Esophagus mucosa (tissue), 1 donor: ENCODE measurements around the gene CBX1. TPM values are rescaled to one million over a fixed set of nuclear protein-coding genes. Genes with fewer than 3 reads are reported as not detected.
"Not testable (repeated sequence)": the region's sequence is repeated elsewhere in the genome, so short reads cannot be mapped to it uniquely, and the experiment has no call there.

ENCODE experiments used
- ATAC-seq: fragments of 200-7000 bp; cut with Tn5 transposase; one replicate; pipeline ENCODE4 v1.9.1; 2020
- total RNA-seq: library from RNA; stranded (reverse); gene quantifications from one replicate; pipeline ENCODE4 v1.2.4, GENCODE V29; 2023
- donor health status: DM: yes; HTN: yes; CAD: no.

The CBX1 gene
- total RNA-seq, 1 donor from 2014 or later: 29.2 TPM

DNA sequence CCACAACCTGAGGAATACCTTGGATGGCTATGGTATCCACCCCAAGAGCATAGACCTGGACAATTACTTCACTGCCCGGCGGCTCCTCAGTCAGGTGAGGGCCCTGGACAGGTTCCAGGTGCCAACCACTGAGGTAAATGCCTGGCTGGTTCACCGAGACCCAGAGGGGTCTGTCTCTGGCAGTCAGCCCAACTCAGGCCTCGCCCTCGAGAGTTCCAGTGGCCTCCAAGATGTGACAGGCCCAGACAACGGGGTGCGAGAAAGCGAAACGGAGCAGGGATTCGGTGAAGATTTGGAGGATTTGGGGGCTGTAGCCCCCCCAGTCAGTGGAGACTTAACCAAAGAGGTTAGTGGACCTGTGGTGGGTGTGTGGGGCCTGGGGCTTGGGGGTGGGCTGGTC lies 50.0 kb downstream of the CBX1 start:
- no peak for ATAC-seq

DNA sequence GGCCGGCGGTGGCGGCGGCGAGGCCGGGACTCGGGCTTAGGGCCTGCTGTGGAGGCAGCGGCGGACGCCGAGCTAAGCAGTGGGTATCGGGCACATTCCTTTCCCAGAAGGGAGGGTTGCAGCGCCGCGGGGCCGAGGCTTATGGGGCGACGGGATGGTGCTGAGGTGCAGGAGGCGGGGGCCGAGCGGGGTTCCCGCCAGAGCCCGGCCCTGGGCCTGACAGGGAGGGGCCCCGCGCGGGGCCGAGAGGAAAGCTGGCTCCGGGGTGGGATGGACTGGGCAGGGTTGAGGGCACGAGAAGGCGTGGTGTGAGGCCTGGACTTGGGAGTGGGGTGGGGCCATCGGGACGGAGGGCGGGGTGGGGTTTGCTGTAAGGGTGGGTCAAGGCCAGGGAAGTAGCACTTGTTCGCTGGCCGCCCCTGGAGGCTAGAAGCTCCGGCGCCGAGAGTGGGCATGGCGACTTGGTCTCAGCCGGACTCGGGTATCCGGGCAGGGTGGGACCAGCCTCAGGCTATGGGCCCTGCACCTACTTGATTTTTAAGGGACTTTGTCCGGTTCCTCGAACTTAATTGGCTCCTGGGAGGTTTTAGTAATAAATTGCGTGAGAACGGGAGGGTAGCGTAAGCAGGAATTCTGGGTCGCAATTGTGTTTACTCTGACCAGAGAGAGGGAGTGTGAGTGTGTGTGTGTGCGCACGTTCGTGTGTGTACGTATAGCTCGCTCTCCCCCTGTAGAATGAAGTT lies 52.7 kb downstream of the CBX1 start:
- ATAC-seq: peak; percentile 70

DNA sequence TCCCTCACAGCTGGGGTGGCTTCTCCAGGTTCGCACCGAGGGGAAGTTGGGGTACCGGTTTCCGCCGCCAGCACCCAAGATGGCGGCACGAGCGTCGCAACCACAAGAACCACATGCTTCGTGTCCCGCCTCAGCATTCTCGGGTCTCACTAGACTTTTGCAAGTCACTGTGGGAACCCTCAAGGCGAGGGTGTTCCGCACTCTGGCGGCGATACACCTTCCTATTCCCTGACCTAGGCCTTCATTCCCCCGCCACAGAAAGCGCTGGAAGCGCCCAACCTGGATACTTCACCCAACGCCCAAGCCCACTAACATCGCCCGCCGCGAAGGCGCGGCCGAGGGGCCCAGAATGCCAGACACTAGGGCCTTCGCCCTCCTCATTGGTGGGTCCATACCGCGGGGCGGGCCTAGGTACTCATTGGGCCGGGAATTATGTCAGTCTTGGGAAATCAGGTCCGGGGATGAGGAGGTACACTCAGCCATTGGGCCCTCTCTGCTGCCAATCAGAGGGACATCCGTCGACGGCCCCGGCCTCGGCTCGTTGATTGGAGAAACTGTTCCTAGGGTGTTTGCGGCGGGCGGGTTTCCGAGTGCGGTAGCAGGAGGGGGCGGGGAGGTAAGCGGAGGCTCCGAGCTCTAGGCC lies 53.4 kb downstream of the CBX1 start, which contains the start of gene NFE2L1:
Gene NFE2L1, plus strand, starts transcription at position 619 of the 643 bp plus-strand sequence. CDS start 2,760 bp downstream, outside the sequence.
- peak; percentile 94 for ATAC-seq

DNA sequence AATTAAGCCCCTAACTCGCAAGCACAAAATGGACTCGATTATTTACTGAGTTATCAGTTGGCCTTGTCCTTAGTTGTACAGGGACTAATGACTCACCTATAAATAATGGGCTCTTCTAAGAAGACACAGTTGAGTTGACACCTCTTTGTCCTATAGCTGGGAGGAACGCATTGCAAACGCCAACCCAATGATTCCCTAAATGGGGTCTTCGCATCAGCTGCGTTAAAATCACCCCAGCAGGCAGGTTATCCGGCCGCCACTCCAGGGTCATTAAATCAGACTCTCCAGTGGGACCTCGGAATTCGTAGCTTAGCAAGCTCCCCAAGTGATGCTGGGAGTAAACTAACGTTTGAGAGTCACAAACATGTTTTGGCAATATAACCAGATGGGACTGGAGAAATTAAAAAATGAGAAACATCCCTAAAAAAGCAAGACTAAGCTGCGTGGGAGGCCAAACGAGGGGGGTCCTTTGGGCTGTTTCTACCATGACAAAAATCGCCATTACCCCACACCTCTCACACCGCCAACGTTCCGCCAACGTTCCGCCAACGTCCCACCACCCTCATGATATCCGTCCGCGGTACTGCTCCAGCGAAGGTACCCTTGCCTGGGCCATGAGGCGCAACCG lies 54.1 kb downstream of the CBX1 start:
- ATAC-seq: no peak

DNA sequence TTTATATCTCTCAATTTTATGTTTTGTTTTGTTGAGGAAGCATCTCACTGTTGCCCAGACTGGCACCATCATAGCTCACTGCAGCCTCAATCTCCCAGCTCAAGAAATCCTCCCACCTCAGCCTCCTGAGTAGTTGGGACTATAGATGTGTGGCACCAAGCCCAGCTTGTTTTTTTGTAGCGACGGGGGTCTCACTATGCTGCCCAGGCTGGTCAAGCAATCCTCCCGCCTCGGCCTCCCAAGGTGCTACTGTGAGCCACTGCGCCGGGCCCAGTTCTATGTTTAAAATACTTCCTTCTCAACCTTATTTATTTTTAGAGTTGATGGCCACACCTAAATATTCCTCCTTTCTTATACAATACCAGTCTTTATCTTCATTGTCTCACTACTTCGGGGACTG lies 55.0 kb downstream of the CBX1 start:
- no peak for ATAC-seq

DNA sequence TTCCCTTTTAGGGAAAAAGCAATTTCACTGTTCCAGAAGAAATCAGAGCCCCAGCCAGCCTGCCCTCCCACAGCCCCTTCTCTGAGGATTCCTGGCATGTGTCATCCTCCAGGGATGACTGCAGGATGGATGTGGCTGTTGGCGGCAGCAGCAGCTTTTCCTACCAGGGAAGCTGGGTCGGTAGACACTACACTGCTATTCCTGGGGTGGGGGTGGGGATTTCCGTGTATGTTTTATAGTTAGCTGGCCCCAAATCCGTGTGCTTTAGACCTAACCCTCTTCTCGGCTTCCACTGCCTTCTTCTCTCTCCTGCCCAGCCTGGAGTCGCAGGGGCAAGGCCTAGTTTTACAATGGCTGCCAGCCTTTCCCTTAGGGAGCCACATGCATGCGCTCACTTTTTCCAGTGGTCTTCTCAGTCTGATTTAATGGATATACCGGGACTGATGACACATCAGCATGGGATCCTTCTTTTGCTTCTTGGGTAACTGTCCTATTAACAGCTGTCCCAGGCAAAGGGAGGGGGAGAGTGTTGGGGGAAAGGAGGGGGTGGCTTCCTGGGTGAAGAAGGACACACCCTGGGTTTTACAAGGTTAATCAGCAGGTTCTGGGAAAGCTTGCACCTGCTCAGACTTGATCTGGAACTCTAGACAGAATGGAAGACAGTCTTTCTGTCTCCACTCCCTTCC lies 55.8 kb downstream of the CBX1 start:
- peak; percentile 46 for ATAC-seq

DNA sequence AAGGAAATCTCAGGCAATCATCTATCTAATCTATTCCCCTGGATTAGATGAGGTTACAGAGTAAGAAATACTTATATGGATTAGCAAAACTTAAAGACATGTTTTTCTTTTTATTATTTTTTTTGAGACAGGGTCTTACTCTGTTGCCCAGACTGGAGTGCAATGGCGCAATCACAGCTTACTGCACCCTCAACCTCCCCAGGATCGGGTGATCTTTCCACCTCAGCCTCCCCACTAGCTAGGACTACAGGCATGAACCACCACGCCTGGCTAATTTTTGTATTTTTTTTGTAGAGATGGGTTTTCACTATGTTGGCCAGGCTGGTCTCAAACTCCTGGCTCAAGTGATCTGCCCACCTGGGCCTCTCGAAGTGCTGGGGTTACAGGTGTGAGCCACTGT lies 56.4 kb downstream of the CBX1 start:
- ATAC-seq: no peak

DNA sequence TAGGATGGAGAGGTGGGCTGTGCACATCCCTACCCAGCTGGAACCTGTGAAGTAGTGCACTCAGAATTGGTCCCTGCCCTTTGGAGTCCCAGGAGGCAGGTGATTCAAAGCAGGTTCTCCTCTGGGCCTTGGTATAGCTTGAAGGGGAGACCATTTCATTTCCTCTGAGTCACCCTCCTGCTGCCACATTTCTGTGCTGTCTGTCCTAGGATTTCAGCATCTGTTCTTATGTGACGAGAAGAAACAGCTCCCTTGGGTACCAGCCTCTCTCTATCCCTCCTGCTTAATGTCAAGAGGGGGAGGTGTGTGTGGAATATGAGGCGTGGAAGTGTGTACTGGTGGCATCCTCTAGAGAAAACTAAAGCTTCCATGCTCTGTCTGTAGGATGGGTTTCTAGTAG lies 58.1 kb downstream of the CBX1 start:
- ATAC-seq: no peak

DNA sequence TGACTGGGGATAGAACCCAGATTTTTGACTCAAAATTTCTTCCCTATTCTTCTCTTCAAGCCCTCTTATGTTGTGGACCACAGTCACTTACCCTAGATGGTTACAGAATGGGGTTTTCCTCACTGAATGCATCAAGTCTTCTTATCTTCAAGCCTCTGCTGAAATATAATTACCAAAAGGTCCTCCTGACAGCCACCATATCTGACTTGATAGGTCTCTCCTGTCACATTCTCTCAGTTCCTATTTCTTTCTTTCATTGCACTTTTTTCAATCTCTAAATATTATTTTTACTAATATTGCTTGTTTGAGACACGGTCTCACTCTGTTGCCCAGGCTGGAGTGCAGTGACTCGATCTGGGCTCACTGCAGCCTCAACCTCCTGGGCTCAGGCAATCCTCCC lies 62.6 kb downstream of the CBX1 start:
- no peak for ATAC-seq

DNA sequence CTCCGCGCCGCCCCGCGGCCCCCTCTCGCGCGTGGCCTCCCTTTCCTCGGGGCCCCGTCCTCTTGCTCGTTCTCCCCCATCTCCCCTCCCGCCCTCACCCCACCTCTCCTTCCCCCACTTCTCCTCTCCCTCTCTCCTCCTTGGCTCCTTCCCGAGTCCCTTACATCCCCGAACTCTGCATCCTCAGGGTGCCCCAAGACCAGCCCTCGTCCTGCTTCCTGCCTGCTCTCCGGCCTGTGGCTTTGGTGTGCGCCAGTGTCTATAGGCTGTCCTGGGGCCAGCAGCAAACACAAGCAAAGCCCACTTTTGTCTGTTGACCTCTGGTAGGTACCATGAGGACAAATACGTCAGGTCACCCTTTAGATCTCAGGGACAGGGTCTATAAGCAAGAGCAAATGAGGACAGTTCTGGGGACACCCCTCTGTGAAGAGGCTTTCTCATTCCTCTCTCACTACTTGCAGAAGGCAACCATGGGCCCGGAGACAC lies 63.4 kb downstream of the CBX1 start:
- ATAC-seq: no peak

DNA sequence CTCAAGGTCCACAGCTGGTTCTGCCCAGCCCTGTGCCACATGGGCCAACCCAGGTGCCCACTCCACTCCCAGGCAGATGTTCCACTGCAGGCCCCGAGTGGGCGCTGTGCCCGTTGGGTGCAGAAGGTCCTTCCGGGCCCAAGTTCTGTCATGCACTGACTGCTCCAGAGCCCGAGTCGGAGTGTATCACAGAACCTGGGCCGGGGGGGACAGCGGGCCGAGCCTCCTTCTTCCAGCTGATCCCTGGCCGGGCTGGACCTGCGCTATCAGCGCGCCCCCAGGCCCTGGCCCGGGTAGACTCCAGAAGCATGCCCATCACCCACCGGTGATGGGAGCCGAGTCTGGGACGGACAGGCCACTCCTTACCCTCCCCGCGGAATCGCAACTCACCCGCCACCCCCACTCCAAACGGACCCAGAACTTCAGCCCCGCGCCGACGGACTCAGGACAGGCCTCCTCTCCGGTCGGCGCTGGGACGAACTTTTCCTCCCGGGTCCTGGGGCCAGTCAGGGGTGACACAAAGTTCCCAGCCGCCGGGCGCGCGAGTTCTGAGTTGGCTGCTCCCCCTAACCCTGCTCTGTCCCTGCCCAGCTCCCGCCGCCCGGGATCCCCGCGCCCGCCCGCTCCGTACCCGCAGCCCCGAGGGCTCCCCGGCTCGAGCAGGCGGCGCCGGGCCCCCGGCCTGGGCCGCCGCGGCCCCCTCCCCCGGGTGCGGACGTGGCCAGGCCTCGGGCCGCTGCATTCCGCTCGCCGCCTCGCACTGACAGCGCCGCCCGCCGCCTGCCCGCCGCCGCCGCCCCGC lies 64.0 kb downstream of the CBX1 start, which contains the start of gene COPZ2:
Gene COPZ2, minus strand, starts transcription at position 762 of the 802 bp plus-strand sequence. Its CDS starts 20 bp downstream, at position 742.
- ATAC-seq: peak; percentile 83

DNA sequence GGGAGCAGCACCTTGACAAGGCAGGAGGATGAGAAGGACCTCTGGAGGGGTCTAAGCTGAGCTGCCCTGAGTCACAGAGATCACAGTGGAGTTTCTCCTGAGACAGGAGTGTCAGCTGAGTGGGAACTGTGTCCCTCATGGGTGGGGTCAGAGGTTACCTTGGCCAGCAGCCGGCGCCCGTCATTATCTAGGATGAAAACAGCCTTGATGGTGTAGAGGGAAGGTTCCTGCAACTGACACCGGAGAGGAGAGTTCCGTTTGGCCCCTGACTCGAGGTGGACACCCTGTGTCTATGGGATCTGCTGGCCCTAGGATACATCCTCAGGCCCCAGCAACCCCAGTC lies 64.6 kb downstream of the CBX1 start:
- no peak for ATAC-seq

DNA sequence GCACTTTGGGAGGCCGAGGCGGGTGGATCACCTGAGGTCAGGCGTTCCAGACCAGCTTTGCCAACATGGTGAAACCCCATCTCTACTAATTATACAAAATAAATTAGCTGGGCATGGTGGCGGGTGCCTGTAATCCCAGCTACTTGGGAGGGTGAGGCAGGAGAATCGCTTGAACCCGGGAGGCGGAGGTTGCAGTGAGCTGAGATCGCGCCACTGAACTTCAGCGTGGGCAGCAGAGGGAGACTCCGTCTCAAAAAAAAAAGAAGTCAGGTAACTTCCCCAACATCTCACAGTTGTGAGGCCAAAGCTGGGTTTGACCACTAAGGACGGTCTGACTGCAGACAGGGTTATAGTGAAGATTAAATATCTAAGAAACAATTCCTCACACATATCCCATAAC lies 66.5 kb downstream of the CBX1 start:
- not testable (repeated sequence) for ATAC-seq

DNA sequence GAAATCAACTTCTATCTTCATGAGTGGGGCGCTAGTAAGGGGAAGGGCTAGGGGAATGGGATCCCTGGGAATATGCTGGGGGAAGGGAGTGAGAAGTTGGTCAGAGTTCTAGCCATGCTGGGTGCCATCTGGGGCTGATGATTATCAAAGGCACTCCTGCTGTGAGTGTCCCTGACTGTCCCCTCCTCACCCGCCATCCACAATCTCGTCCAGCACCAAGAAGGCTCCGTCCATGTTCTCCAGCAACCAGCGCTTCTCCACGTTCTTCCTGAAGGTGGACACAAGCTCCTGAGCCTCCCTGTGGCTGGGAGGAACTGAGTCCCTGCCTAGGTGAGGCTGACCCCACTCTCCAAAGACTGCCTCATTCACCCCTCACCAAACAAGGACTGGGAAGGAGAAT lies 69.3 kb downstream of the CBX1 start:
- no peak for ATAC-seq

DNA sequence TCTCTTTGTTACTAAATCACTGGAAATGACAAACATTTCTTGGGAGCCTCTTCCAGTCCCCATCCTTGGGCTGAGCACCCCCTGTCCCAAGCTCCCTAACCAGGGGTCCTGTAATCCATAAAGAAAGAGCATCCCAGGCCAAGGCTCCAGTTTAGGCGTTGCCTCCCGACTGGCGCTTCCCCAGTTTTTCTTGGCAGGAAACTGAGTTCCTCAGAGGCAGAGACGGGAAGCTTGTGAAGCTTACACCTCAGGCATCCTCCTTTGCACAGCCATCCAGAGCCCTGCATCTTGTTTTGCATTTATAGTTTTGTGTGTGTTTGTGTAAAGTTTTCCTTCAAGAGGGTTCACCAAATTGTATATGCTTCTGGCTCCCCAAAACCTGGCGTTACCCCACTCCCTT lies 70.7 kb downstream of the CBX1 start:
- ATAC-seq: no peak

DNA sequence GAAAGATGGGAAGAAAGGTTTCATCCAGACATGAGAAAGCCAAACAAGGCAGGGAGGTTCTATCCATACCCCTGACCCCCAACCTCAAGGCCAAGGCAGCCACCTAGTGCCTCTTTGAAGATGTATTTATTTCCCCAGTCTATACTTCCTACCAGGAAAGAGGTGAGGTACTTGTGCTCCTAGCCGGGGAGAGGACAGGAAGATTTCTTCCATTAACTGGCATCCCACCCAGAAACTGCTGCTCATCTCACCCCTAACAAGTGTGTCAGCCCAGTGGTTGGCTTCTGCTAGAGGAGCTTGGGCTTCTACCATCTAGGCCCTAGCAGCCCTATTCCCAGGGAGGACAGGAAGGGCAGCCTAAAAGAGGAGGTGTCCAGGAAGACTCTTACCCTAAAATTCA lies 72.5 kb downstream of the CBX1 start:
- ATAC-seq: no peak

DNA sequence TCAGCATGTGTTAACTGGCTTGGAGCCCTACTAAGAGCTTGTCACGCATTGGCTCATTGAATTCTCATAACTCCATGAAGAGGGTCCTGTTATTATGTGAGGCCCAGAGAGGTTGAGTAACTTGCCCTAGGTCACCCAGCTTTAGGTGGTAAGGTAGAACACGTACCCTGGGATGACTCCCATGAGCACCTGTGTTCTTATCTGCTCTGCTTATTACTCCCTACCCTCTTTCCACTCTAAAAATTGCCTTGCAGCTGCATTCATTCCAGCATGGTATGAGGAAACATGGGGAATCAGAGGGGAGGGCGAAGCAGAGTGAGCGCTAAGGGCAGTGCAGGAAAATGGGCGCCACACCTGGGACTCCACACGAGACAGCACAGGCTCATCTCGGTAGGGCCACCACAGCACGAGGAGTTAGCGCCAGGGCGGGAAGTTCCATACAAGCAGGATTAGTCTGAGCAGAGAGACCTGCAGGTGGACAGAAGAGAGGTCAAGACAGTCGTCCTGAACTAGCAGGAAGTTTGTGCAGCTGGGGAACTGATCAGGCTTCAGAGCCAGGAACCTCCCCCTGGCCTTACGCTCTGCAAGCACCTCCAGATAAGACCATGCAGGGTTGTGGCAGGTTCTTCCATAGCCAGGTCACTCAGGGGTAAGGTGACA lies 73.8 kb downstream of the CBX1 start:
- no peak for ATAC-seq

DNA sequence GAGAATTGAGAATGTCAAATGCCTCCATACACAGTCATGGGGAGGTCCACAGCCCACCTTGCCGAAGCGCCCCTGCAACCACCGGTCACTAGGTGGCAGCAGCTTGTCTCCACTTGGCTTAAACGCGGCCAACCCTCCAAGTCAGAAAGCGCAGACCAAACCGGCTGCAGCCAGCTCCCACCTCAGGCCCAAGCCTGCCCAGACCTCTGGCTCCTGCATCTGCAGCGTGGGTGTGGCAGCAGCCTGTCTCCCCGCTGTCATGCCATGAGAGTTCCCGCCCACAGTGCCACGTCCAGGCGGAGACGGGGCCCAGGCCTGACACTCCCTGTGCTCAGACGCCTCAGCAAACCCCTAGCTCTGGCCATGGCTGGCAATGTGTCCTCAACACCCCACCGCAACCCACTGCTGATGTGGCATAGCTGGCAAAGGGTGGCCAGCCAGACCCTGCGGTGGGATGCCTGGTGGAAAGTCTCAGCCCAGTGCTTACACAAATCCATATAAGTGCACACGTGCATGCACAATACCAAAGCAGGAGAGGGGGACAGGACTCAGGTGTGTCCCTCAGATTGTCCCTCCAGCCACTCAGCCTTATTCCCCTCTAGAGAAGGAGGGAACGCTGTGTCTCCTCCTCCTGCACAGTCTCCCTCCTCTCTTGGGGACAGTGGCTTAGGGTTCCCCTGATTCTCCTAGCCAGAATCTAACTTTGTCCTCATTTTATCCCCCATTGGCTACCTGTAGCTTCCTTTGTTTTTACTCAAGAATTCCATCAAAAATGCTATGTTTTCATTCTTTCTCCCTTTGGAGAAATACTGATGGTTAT lies 74.6 kb downstream of the CBX1 start:
- ATAC-seq: peak; percentile 76

DNA sequence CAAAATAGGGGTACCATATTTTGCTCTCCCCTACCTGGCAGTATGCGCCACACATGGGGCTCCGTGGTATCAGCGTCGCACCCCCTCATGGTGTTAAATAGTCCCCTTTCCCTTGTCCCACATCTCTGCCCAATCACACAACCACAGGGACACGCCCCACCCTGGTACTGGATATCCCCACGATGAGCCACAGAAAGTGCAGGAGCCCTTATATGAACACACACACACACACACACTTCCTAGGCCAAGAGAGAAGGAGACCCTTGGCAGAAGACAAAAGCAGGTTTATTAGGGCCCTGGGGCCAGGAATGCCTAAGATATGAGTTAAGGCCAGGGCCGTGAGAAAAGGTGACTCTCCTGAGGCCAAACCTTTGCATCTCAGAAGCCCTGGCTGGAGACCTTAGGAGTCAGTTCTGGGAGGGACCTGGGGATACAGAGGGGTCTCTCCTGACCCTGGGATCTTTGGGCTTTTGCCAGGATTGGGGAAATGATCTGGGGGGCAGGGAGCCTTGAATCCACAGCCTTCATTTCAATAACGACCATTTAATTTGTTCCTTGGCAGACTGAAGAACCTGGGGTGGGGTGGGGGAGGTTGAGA lies 75.3 kb downstream of the CBX1 start:
- peak; percentile 1 for ATAC-seq
